Bronchial smooth muscle cell (primary cell): ENCODE results near the gene DENND4A. TPM values are rescaled to one million over a fixed set of nuclear protein-coding genes. Genes with fewer than 3 reads are reported as not detected.

Source experiments
- total RNA-seq: library from RNA; depleted of rRNA; stranded (reverse); fragments of >200 nt; gene quantifications from 2 replicates; pipeline ENCODE4 v1.2.1, GENCODE V29; 2014

Gene DENND4A
- total RNA-seq, result 10.7 and 17.7 TPM in 2 replicates

GRCh38 chr15:65792138-65792987 is at the start of gene DENND4A:
TSS of gene DENND4A (minus strand) at chr15:65792293. CDS start at chr15:65756450, 35,843 bp downstream.

GRCh38 chr15:65621638-65622037 is 170.5 kb downstream of the DENND4A start, which contains the start of gene SLC24A1:
TSS of gene SLC24A1 (plus strand) at chr15:65621938. CDS start at chr15:65624081, 2,143 bp downstream.

GRCh38 chr15:65610871-65611718 is 181.0 kb downstream of the DENND4A start, which contains the start of gene INTS14:
TSS of gene INTS14 (minus strand) at chr15:65611131. CDS start at chr15:65607380, 3,751 bp downstream.

Other genes starting within 250 kb of the DENND4A start
- gene INTS14, start 181.2 kb downstream of the DENND4A start, total RNA-seq, result 22.7 and 22.8 TPM in 2 replicates
- 3.5 and 4.1 TPM in 2 replicates for gene SLC24A1, start 170.4 kb downstream of the DENND4A start, total RNA-seq
- gene RAB11A, start 77.2 kb upstream of the DENND4A start, total RNA-seq, result 70.1 and 202 TPM in 2 replicates